Activated CD4-positive, alpha-beta T cell treated with anti-CD3 and anti-CD28 coated beads, Interleukin-2, amount 50 U/mL, for 24 hours (primary cell): ENCODE measurements around the gene C5orf15.
A peak's percentile ranks its signal among the peaks of the same experiment; 100 is the strongest.
"Not testable (repeated sequence)": the region's sequence is repeated elsewhere in the genome, so short reads cannot be mapped to it uniquely, and the experiment has no call there.

ENCODE experiments used
- DNase-seq, 2 donors: peaks; one replicate each; pipeline ENCODE4 v3.0.0-alpha.2; 2020; ENCODE audit warnings: low read depth in 1 of 2, low spot score in 1 of 2

Gene C5orf15

DNA sequence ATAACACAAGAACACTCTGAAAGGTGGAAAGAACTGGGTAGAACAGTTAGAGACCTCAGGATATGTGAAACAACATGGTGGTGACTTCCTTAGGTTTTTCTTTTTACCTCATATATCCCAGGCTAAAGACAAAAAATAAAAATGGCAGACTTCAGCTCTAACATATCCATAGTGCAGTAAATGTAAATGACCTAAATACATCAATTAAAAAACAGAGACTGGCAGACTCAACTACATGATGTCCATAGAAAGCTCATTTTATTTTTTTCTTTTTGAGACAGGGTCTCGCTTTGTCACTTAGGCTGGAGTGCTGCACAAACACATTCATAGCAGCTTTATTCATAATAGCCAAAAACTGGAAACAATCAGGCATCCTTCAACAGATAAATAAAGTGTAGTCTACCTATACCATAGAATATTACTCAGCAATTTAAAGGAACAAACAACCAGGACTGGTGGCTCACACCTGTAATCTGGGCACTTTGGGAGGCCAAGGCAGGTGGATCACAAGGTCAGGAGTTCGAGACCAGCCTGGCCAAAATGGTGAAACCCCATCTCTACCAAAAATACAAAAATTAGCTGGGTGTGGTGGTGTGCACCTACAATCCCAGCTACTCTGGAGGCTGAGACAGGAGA, 4.8 kb downstream of the C5orf15 start:
- no peak for DNase-seq

DNA sequence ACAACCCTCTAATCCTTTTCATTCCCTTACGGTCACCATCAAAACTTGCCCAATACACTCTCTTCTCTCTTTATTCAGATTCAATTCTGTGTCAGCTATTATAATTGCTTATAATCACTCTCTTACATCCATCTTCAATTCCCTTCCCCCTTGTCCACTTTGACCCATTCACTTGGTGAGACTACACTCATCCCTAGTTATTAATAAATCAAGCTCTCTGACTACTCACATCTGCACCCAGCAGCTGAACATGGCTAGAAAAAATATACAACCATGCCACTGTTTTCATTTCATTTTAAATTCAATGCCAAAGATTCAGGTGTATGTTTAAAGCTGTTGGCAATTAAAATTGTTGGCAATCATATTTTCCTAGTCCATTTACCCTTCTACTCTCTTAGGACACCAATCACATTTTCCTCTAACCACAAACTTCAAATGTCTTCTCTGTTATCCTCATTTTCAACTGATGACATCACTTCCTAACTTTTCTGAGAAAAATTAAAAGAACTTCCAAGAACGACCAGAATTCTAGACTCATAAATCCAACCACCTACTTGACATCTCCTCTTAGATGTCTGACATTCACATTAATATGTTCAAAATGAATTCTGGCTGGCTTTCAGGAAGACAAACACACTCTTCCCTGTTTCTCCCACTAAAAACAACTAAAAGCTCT, 5.5 kb downstream of the C5orf15 start:
- no peak for DNase-seq

DNA sequence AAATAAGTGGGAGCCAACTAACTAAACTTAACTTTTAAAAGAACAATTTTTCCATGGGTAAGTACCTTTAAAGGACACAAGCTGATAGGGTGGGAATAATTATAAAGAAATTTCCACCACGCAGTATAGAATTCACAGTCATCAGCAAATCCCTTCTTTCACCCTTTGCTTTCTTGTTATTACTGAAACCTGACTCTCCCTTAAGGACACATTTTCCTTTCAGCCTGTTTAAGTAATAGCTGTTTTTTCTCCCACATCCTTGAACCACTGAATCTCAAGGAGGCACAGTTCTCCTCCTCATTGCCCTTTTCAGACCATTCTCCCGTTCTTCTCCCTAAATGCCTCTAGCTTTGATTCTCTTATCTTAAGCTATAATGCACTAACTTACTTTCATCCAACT, 6.3 kb downstream of the C5orf15 start:
- no peak for DNase-seq

DNA sequence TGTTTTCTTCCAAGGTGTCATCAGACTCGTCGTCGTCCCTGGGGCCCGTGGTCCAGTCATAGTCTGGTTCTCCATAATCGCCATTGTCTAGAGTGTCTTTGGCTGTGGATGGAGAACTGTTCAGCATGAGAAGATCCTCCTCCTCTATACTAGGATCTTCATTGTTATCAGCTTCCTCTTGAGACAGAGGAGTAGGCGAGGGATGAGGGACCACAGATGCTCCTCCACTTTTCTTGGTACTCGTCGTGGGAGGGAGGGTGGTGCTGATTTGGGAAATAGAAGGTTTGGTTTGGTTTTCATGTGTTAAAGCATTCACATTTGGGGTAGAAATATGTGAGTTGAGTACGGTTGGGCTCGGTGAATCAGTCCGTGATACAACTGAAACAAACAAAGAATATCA, 8.8 kb downstream of the C5orf15 start:
- DNase-seq: no peak

DNA sequence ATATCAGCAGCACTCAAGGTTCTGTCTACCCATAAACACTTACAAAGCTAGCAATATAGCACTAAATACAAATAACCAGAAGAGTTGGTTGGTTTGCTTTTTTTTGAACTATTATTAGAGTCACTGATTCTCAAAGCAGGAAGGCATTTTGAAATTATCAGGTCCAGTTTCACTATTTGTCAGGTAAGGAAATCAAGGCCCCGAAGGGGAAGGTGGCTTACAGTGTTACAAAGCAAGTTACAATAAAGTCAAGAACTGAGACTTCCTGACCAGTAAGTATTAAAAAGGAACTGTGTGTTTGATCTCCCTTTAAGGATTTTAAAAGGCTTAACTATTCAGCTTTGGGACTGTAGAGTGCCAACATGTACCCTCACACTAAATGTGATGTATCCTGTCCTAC, 10.8 kb downstream of the C5orf15 start:
- no peak for DNase-seq

DNA sequence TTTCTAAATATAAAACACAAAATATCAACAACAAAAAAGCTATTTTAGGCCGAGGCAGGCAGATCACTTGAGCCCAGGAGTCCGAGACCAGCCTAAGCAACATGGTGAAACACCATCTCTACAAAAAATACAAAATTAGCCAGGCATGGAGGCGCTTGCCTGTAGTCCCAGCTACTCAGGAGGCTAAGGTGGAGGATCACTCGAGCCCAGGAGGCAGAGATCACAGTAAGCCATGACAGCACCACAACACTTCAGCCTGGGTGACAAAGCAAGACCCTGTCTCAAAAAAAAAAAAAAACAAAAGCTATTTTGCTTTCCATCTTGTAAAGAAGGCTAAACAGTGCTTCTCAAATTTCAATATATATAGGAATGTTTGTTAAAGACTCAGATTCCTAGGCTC, 11.3 kb downstream of the C5orf15 start:
- DNase-seq: no peak

DNA sequence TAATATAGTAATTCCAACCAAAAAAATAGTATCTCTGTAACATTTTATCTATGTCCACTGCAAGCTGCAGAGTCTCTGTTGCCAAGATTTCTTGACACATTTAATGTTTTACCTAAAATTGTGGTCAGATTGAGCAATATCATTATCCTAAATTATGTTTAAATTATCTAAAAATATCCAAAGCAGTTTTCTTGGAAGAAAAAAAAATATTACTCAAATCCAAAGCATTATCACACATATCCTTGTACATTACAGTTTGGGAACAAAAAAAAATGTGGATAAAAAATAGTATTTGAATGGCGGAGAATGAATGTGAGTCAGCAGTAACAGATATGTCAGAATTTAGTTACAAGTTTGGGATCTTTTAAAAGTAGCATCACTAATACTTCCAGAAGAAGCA, 12.2 kb downstream of the C5orf15 start:
- not testable (repeated sequence) for DNase-seq

DNA sequence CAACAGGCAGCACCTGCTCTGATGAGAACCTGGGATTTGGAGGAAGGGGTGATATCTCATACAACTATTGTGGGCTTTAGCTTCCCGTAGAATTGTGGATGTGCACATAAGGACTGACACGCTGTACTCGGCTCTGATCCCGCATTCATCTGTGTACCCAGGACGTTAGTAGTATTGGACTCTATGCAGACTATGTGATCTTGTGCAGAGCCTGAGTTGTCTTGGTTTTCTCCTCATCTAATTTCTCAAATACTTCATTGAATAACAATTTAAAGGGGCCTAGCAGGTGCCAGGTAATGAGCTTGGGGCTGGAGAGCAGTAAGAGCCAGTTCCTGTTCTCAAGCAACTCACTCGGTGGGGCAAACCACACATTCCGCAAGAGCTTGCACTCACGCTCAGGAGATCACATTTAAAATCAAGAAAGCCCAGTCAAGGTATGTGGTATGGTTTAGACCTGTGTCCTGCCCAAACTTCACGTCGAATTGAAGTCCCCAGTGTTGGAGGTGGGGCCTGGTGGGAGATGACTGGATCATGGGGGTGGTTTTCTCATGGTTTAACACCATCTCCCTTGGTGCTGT, 14.8 kb downstream of the C5orf15 start:
- no peak for DNase-seq

DNA sequence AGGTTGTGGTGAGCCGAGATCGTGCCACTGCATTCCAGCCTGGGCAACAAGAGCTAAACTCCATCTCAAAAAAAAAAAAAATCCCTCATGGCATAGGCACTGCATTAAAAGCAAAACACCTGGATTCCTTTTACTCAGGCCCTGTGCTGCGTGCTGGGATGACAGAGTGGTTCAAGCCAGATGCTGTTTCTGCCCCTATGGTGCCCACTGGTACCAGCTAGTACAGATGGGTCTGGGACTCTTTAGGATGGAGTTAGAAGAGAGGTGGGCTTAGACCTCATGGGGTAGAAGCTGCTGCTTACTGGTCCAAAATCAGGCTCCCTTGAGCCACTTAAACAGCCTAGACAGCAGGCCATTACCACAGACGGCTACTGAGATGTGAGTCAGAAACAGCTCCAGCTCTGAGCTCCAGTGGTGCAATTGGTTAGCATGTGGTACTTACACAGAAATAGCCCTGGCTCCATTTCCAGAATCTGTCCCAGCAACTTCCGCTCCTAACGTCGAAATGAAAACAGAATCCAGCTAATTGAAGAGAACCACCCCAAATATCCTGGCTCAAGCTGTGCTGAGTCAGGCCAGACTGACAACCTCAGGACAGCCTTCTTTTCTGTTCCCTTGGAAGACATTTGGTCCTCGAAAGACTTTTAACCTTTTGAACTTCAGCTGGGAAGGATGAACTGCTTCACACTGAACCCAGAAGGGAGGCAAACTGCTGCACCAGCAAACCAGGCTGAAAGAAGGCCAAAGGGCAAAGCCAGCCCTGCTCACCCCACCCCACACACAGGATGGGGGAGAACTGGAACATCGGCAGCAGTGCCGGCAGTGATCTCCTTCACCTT, 15.5 kb downstream of the C5orf15 start:
- DNase-seq: no peak

DNA sequence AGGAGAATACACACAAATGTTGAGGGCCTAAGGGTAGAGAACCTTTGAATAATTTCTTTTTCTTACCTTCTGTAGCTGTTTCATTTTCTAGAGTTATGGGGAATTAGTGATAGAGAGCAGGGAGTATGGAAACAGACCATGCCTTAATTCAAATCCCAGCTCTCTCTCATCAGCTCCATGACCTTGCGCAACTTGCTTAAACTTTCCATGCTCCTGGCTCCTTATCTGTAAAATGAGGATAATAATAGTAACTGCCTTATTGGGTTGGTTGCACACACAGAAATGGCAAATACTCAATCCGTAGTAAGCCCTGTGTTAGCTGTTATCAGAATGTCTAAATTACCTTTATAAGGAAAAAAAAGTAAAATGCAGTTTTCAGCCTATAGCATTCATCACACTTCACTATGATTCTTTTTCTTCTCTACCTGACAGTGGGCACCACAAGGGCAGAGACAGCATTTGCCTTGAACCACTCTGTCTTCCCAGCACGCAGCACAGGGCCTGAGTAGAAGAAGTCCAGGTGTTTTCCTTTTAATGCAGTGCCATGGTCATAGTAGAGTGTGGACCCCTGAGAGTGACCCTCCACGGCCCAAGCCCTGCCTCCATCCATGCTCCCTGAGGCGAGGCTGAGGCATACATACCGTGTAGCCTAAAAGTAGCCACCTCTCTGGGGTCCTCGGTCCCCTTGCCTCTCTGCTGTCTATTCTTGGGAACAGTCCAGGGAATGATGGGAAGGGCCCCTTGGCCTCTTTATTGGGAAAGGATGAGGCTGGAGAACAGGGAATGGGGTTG, 17.4 kb downstream of the C5orf15 start:
- no peak for DNase-seq

DNA sequence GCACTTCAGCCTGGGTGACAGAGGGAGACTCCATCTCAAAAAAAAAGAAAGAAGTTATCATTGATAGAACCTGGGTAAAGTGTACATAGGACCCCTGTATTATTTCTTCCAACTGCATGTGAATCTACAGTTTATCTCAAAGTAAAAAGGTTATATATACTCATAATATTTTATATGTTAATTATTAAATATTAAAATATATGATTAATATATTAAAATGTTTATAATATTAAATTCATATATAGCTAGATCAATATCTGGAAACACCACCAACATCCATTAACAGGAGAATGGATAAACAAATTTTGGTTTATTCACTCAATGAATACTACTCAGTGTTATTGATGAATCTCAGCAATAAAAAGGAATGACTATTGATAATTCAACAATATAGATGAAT, 19.7 kb downstream of the C5orf15 start:
- no peak for DNase-seq

DNA sequence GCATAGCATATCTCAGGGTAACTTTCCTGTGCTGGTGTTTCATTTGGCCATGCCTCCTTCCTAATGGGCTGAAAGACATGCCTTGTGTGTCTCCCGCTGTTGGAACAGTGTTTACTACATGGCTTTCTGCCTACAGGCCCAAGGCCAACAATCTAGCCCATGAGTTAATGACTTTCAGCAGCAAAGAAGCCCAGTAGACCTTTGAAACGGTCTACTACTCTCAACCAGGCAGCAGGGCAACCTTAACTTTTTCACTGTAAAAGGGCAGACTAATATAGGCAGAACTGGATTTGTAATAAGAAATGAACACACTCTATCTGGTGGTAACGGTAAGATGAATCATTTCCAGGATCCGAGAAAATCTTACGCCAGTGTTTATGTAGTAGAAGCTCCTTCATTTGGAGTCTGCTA, 21.0 kb downstream of the C5orf15 start:
- DNase-seq: no peak

DNA sequence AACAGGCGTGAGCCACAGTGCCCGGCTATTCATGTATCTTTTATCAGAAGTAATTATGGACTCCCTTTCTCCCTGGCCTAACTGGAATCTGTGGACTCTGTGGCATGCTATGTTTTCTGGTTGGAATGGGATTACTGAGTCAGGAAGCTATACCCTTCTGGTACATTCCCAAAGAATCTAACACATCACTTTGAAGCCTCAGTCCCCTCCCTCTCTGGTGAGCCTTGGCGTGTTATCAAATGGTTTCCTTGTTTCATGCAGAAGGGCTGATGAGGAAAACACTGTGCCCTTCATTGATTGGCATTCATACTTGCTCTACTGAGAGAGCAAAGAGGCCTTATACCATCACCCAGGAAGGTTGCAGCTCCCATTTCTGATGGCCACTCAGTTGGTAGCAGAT, 22.9 kb downstream of the C5orf15 start:
- no peak for DNase-seq

DNA sequence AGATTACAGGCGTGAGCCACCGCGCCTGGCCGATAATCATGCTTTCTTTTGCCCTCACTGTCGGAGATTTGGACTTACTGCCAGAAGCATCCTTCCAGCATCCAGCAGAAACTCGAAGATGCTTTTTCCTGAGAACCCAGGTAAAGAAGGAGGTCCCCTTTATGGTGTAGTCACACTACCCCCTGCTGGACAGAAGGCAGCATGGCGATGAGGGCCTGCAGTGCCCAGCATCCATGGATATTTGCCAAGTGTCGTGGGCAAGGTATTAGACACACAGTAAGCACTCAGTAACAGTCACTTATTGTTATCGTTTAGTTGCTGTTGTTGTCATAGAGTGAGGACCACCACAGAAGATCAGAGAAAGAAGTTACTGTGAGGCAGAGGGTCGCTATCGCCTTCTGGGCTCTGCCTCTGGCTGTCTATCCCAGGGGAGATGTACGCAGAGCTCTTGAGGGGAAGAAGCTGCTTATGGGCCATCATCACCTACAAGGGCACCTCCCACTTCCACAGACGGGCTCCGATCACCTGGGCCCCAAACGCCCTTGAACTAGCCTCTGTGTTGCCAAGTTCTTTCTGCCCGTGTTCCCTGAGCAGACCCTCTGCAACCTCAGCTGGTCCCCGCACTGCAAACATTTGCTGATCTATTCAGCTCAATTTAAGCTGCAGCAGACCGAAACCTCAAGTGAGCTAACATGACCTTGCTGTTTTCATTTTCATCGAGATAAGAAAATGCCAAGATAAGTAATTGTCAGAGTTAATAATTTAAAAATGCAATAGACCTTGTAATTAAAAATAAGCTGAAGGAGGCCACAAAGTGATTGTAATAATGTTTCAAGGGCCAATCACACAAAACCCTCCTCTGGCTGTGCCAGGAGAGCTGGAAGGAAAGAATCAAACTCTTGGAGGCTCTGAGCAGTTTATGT, 23.9 kb downstream of the C5orf15 start:
- peak in 1 of 2 donors; percentile 50 for DNase-seq

DNA sequence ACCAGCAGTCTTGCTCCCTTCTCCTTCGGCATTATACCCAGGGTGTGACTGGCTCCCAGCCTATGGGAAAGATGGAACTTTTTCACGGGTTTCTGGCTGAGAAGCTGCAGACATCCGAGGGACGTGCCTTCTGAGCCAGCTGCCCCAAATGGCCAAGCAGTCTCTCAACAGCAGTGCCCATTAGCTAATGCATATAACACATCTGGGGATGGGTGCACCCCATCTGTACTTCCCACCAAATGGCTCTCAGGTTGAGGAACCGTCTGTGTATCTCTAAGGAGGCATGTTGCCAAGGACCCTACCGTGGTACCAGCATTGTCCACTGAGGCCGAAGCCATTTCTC, 25.0 kb downstream of the C5orf15 start:
- no peak for DNase-seq

DNA sequence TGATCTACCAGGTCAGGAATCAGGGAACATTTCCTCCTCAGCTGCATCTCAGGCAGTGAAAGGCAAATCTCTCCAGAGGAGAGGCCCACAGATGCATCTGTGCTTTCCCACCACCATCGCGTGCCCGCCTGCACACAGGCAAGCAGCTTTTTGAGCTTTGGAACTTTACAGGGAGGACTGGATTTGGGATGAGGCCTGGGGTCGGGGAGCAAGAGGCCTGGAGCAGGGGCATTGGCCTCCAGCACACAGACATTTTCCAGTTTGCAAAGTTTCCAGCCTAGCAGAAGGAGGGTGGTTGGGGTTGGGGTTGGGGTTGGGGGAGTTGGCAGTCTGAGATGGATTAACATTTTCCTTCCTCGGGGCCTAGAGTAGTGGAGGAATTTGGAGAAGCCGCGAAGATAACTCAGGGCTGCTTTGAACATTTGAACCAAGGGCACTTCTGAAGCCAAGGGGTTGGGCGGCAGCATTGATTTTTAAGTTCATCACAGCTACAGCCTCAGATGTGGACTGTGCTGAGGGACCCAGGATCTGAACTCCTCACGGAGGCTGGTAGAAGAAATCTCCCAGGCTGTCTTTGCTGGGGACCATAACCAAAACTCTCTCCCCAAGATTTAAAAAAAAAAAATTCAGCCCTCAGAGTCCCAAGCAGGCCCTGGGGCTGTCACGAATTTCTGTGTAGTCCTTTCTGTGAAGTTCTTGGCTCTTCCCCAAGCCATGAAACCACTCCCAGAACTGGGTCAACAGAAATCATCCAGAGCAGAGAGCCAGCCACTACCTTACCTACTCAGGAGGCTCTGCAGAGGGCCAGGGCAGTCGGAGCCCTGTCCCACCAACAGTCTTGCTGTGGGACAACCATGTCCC, 25.6 kb downstream of the C5orf15 start:
- DNase-seq: no peak

DNA sequence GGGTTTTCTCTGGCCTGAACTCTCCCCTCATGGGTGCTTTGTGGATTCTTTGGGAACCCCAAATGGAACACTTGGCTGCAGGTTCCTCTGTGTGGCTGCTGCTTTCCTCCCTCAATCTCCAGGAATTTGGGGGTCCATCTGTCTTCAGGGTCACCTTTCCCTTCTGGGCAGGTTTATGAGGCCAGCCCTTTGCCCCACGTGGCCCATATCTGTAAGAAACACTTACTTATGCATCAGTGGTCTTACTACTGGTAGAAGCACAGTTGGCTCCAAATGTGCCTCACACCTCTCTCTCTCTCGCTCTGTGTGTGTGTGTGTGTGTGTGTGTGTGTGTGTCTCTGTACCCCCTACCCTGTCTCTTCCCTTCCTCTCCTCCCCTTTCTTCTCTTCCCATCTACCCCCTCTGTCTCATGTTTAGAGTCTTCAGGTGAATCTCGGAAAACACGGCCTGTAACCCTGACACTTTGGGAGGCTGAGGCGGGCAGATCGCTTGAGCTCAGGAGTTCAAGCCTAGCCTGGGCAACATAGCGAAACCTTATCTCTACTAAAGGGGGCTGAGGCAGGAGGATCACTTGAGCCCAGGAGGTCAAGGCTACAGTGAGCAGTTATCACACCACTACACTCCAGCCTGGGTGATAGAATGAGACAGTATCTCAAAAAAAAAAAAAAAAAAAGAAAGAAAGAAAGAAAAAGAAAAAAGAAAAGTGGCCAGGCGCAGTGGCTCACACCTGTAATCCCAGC, 26.8 kb downstream of the C5orf15 start:
- DNase-seq: no peak

DNA sequence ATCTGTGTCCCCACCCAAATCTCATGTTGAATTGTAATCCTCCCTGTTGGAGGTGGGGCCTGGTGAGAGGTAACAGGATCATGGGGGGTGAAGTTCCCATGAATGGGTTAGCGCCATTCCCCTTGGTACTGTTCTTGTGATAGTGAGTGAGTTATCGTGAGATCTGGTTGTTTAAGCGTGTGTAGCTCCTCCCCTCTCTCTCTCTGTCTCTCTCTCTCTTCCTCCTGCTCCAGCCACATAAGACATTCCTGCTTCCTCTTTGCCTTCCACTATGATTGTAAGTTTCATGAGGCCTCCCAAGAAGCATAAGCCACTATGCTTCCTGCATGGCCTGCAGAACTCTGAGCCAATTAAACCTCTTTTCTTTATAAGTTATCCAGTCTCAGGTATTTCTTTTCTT, 28.8 kb downstream of the C5orf15 start:
- no peak for DNase-seq

DNA sequence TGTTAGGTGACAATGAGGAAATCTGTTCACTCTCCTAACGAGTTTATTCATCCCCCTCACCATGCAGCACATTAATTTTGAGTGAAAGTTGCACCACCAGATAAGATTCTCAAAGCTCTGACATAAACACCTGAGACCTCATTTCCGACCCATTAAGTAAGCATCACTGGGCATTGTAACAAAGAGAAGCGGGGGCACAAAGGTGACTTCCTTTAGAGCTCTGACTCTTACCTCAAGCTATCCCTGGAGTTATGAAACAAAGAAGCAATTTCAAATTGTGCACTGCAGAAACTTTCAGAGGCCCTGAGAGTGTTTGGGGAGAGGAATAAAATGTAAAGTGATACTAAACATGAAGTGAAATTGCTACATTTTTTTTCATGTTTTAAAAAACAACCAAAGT, 29.5 kb downstream of the C5orf15 start:
- no peak for DNase-seq
